LNCaP clone FGC (cell line): ENCODE measurements around the gene ZNF273.
"Not testable (repeated sequence)": the region's sequence is repeated elsewhere in the genome, so short reads cannot be mapped to it uniquely, and the experiment has no call there.

Experiments
- DNase-seq: peaks from one replicate; pipeline ENCODE4 v3.0.0-alpha.2; 2011; ENCODE audit warnings: low read depth
- H3K4me3 ChIP-seq: 2 replicates; pipeline ENCODE4 v1.5.1; 2011; ENCODE audit warnings: mild to moderate bottlenecking, low read depth, low read length, control low read depth
- TF ChIP-seq, protein P1 (sequence below): IDR thresholded peaks from 2 replicates; pipeline ENCODE4 v1.5.1; 2012; ENCODE audit warnings: mild to moderate bottlenecking; ENCODE audit not compliant: control insufficient read depth, insufficient read depth; ENCODE audit errors: extremely low read depth

ZNF273 gene

DNA sequence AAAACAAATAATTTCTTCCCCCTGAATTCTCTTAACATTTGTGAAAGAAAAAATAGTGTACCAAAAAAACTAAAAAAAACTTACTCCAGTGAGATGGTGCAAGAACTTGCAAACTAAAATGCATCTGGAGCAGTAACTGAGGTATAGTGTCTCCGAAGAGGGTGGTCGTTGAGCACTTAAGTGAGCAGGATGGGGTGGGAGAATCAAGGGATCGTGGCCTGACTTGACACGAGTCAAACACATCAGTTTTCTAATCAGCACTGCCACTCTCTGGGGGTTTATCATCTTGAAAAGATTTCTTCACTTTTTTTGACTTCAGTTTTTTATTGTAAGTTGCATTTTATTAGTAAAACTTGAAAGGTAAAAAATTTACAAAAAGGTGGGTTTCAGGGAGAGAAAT, 2.5 kb downstream of the ZNF273 start:
- no peak overlapping the region for H3K4me3 ChIP-seq
- DNase-seq: no peak
- TF ChIP-seq, protein P1, sequence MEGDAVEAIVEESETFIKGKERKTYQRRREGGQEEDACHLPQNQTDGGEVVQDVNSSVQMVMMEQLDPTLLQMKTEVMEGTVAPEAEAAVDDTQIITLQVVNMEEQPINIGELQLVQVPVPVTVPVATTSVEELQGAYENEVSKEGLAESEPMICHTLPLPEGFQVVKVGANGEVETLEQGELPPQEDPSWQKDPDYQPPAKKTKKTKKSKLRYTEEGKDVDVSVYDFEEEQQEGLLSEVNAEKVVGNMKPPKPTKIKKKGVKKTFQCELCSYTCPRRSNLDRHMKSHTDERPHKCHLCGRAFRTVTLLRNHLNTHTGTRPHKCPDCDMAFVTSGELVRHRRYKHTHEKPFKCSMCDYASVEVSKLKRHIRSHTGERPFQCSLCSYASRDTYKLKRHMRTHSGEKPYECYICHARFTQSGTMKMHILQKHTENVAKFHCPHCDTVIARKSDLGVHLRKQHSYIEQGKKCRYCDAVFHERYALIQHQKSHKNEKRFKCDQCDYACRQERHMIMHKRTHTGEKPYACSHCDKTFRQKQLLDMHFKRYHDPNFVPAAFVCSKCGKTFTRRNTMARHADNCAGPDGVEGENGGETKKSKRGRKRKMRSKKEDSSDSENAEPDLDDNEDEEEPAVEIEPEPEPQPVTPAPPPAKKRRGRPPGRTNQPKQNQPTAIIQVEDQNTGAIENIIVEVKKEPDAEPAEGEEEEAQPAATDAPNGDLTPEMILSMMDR: no peak

DNA sequence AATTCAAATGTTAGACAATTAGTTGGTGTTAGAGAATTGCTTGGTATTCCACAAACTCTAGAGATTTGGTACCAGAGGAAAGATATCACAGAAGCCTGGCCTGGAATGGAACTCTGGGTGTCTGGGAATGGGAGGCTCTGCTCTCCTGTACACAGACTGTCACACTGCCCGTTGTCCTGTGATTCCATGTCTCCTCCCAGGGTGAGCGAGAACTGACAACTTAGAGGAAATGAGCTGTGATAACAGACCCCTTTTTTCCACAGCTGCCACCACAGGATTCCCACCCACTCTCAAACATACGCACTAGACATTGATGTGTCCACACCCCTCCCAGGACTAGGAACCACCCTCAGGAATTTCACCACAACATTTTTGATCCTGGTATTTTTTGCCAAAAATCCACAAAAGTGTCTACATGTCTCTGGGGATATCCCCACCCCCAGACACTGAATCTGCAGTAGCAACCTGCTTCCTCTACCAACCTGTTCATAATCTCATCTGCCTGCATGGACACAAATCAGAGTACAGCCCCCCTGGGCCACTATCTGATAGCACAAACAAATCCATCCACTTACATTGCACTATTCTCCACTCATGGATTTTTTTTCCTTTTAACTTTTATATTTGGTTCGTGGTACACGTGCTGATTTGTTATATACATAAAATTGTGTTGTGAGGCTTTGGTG, 4.7 kb downstream of the ZNF273 start:
- no peak overlapping the region for H3K4me3 ChIP-seq
- DNase-seq: no peak
- TF ChIP-seq, protein P1: no peak

DNA sequence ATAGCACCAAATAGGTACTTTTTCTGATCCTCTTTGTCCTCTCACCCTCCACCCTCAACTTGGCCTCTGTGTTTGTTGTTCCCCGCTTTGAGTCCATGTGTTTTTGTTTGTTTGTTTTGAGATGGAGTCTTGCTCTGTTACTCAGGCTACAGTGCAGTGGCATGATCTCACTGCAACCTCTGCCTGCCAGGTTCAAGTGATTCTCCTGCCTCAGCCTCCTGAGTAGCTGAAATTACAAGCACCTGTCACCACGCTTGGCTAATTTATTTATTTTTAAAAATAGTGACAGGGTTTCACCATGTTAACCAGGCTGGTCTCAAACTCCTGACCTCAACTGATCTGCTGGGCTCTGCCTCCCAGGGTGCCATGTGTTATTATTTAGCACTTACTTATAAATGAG, 5.3 kb downstream of the ZNF273 start:
- DNase-seq: peak; percentile 26
- no peak overlapping the region for H3K4me3 ChIP-seq
- TF ChIP-seq, protein P1: no peak

DNA sequence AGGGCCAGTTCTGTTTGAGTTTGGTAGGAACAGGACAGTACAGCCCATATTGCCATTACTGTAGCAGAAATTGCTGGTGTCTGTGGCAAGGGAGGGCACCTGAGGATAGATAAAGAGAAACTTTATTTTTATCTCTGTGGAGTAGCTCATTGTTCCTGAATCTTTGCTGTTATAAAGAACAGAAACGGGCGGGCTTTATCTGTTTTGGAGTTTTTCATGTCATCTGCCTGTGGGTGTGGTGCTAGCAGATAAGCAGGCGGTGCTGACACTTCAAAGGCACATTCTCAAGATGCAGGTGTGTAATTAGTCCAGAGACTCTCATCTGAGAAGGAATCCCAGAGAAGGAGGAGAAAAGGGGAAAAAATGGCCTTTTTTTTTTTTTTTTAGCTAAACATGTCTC, 11.5 kb downstream of the ZNF273 start:
- H3K4me3 ChIP-seq: no peak overlapping the region
- TF ChIP-seq, protein P1: no peak
- DNase-seq: no peak

DNA sequence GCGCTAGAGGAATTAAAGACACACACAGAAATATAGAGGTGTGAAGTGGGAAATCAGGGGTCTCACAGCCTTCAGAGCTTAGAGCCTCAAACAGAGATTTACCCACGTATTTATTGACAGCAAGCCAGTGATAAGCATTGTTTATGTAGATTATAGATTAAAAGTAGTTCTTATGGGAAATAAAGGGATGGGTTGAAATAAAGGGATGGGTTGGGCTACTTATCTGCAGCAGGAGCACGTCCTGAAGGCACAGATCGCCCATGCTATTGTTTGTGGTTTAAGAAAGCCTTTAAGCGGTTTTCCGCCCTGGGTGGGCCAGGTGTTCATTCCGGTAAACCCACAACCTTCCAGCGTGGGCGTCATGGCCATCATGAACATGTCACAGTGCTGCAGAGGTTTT, 12.2 kb downstream of the ZNF273 start:
- not testable (repeated sequence) for DNase-seq, H3K4me3 ChIP-seq

DNA sequence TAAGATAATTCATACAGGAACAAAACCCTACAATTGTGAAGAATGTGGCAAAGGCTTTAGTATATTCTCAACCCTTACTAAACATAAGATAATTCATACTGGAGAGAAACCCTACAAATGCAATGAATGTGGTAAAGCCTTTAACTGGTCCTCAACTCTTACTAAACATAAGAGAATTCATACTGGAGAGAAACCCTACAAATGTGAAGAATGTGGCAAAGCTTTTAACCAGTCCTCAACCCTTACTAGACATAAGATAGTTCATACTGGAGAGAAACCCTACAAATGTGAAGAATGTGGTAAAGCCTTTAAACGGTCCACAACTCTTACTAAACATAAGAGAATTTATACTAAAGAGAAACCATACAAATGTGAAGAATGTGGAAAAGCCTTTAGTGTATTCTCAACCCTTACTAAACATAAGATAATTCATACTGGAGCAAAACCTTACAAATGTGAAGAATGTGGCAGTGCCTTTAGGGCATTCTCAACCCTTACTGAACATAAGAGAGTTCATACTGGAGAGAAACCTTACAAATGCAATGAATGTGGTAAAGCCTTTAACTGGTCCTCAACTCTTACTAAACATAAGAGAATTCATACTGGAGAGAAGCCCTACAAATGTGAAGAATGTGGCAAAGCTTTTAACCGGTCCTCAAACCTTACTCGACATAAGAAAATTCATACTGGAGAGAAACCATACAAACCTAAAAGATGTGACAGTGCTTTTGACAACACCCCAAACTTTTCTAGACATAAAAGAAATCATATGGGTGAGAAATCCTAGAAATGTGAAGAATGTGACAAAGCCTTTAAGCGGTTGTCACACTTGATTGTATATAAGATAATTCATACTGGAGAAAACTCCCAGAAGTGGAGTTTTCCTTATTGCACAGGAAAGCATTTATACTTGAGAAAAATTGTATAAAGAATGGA, 25.4 kb downstream of the ZNF273 start:
- not testable (repeated sequence) for DNase-seq, H3K4me3 ChIP-seq

DNA sequence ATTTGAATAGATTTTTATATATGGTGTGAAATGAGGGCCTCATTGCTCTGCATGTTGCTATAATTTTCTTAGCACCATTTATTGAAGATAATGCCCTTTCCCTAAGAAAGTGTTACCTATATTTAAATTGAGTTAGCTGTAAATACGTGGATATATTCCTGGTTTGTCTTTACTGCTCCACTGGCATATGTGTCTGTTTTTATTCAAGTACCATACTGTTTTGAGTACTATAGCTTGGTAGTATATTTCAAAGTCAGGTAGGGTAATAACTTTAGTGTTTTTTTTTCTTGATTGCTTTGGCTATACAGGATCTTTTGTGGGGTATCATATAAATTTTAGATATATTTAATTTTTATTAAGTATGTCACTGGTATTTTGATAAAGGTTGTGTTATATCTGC, 31.4 kb downstream of the ZNF273 start:
- TF ChIP-seq, protein P1: no peak
- no peak for DNase-seq
- no peak overlapping the region for H3K4me3 ChIP-seq
